Trophoblast cell (in vitro differentiated cells and primary cell): ENCODE measurements around the gene TMEFF2.

Experiments used
- DNase-seq, 2 donors: peaks; one replicate each; pipeline ENCODE4 v3.0.0-alpha.2; 2016
- H2AFZ ChIP-seq: 2 replicates; pipeline ENCODE4 v1.6.1; 2013; ENCODE audit warnings: low read length, moderate library complexity, mild to moderate bottlenecking; ENCODE audit not compliant: insufficient read depth, poor library complexity
- H2AK5ac ChIP-seq: 2 replicates; pipeline ENCODE4 v1.6.1; 2013; ENCODE audit warnings: mild to moderate bottlenecking, low read length
- H2BK120ac ChIP-seq: 2 replicates; pipeline ENCODE4 v1.6.1; 2013; ENCODE audit warnings: low read length, mild to moderate bottlenecking, moderate library complexity; ENCODE audit not compliant: insufficient read depth, poor library complexity
- H2BK12ac ChIP-seq: 2 replicates; pipeline ENCODE4 v1.6.1; 2013; ENCODE audit warnings: mild to moderate bottlenecking, low read length, moderate library complexity
- H2BK5ac ChIP-seq: 2 replicates; pipeline ENCODE4 v1.6.1; 2013; ENCODE audit warnings: low read length, low read depth, moderate library complexity, mild to moderate bottlenecking; ENCODE audit not compliant: poor library complexity
- H3K14ac ChIP-seq: 2 replicates; pipeline ENCODE4 v1.6.1; 2013; ENCODE audit warnings: mild to moderate bottlenecking, low read length
- H3K18ac ChIP-seq: 2 replicates; pipeline ENCODE4 v1.6.1; 2013; ENCODE audit warnings: mild to moderate bottlenecking, low read length
- H3K23ac ChIP-seq: 2 replicates; pipeline ENCODE4 v1.6.1; 2013; ENCODE audit warnings: low read length
- H3K27ac ChIP-seq: 2 replicates; pipeline ENCODE4 v1.5.1; 2013; ENCODE audit warnings: low read depth, mild to moderate bottlenecking, inconsistent platforms, low read length, moderate library complexity
- H3K27me3 ChIP-seq: 2 replicates; pipeline ENCODE4 v1.6.1; 2013; ENCODE audit warnings: inconsistent platforms, mild to moderate bottlenecking, low read length, moderate library complexity; ENCODE audit not compliant: insufficient read depth
- H3K36me3 ChIP-seq, 2 experiments: 1 replicate in 1 of 2; 2 replicates in 1 of 2; pipeline ENCODE4 v1.6.1; 2013; ENCODE audit warnings: low read length in 2 of 2, mild to moderate bottlenecking in 2 of 2, moderate library complexity in 1 of 2; ENCODE audit not compliant: insufficient read depth in 2 of 2, control insufficient read depth in 1 of 2
- H3K4ac ChIP-seq: 2 replicates; pipeline ENCODE4 v1.6.1; 2013; ENCODE audit warnings: low read depth, mild to moderate bottlenecking, low read length, moderate library complexity
- H3K4me1 ChIP-seq, 2 experiments: 1 replicate in 1 of 2; 2 replicates in 1 of 2; pipeline ENCODE4 v1.6.1; 2013; ENCODE audit warnings: low read length in 2 of 2, mild to moderate bottlenecking in 2 of 2, moderate library complexity in 1 of 2; ENCODE audit not compliant: insufficient read depth in 2 of 2, control insufficient read depth in 1 of 2
- H3K4me2 ChIP-seq: 2 replicates; pipeline ENCODE4 v1.6.1; 2013; ENCODE audit warnings: inconsistent platforms, mild to moderate bottlenecking, low read length, moderate library complexity
- H3K4me3 ChIP-seq: 2 replicates; pipeline ENCODE4 v1.5.1; 2013; ENCODE audit warnings: mild to moderate bottlenecking, low read depth, low read length, inconsistent platforms
- H3K79me1 ChIP-seq: one replicate; pipeline ENCODE4 v1.6.1; 2013; ENCODE audit warnings: low read length
- H3K79me2 ChIP-seq: 2 replicates; pipeline ENCODE4 v1.6.1; 2013; ENCODE audit warnings: low read length, mild to moderate bottlenecking; ENCODE audit not compliant: control insufficient read depth, insufficient read depth, poor library complexity
- H3K9ac ChIP-seq: 2 replicates; pipeline ENCODE4 v1.6.1; 2013; ENCODE audit warnings: mild to moderate bottlenecking, low read length
- H3K9me3 ChIP-seq: 2 replicates; pipeline ENCODE4 v1.6.1; 2013; ENCODE audit warnings: low read depth, mild to moderate bottlenecking, control low read depth, inconsistent platforms, low read length; ENCODE audit not compliant: insufficient read depth
- H4K12ac ChIP-seq: 2 replicates; pipeline ENCODE4 v1.6.1; 2013; ENCODE audit warnings: low read depth, mild to moderate bottlenecking, low read length, moderate library complexity
- H4K8ac ChIP-seq: 2 replicates; pipeline ENCODE4 v1.6.1; 2013; ENCODE audit warnings: low read depth, mild to moderate bottlenecking, low read length, moderate library complexity
- H4K91ac ChIP-seq: one replicate; pipeline ENCODE4 v1.6.1; 2013; ENCODE audit warnings: low read depth, mild to moderate bottlenecking, low read length, moderate library complexity
- WGBS: extraction: QIAGEN DNeasy Blood & Tissue Kit; methylation state at CpG from one replicate; pipeline ENCODE4 v1.1.7; 2013; ENCODE audit warnings: missing lambda C conversion rate; ENCODE audit not compliant: insufficient read length, insufficient coverage; ENCODE audit errors: extremely low coverage; 5-methylcytosine and 5-hydroxymethylcytosine counted together

The TMEFF2 gene

DNA sequence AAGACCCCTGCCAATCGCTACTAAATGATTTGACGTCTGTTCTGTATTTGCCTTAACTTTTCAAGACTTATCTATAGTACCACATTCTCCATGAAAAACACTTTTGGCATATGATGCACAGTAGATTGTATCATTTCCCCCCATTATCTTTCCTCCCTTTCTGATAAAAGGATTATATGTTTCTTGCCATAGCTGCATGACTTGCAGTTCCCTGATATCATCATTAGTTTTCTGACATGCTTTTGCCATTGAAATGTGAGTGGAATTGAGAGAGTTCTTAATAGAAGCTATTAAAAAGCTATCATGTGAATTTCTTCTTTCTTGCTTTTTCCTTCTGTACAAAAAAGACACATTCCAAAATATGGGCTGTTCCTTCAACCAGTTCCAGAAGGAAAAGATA lies 130.3 kb downstream of the TMEFF2 start:
- Histone ChIP-seq H2BK12ac (no peak overlapping the region), H3K9me3 (no peaks in the 10 kb centered on the region), H3K27me3 (no peaks in the 10 kb centered on the region), H2AFZ (no peak overlapping the region), H2BK120ac (no peak overlapping the region), H4K91ac (no peak overlapping the region), H4K8ac (no peak overlapping the region), H3K23ac (no peak overlapping the region), H3K36me3 (no peaks in the 10 kb centered on the region), H3K4me1 (no peaks in the 10 kb centered on the region), H3K4ac (no peak overlapping the region), H3K9ac (no peak overlapping the region), H3K79me1 (no peaks in the 10 kb centered on the region), H2AK5ac (no peak overlapping the region), H2BK5ac (no peak overlapping the region), H4K12ac (no peak overlapping the region), H3K4me2 (no peak overlapping the region), H3K4me3 (no peak overlapping the region), H3K27ac (no peak overlapping the region), H3K14ac (no peak overlapping the region), H3K18ac (no peak overlapping the region), H3K79me2 (no peaks in the 10 kb centered on the region)
- no peak for DNase-seq
- no CpG with 5 or more reads among the region's 2 CpGs for WGBS

DNA sequence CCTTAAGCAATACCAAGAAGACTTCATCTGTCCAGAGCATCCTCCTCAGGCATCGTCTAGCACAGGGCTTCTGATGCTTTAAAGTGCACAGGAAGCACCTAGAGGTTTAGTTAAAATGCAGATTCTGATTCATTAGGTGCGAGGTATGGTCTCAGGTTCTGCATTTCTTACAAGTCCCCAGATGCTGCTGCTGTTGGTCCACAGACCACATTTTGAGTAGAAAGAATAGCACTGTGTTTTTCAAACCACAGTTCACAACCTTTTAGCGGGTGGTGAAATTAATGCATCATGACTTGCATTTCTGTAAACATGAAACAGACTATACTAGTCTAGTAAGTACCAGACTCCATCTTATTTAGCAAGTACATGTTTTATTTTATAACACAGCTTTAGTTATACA lies 134.6 kb downstream of the TMEFF2 start:
- Histone ChIP-seq H3K18ac (no peak overlapping the region), H3K4me3 (no peak overlapping the region), H3K36me3 (no peaks in the 10 kb centered on the region), H4K12ac (no peak overlapping the region), H2BK5ac (no peak overlapping the region), H3K4ac (no peak overlapping the region), H3K27ac (no peak overlapping the region), H4K8ac (no peak overlapping the region), H3K14ac (no peak overlapping the region), H2AK5ac (no peak overlapping the region), H3K9me3 (no peaks in the 10 kb centered on the region), H3K79me2 (no peaks in the 10 kb centered on the region), H2BK12ac (no peak overlapping the region), H3K9ac (no peak overlapping the region), H3K23ac (no peak overlapping the region), H2AFZ (no peak overlapping the region), H3K79me1 (no peaks in the 10 kb centered on the region), H3K27me3 (no peaks in the 10 kb centered on the region), H3K4me1 (no peaks in the 10 kb centered on the region), H2BK120ac (no peak overlapping the region), H4K91ac (no peak overlapping the region), H3K4me2 (no peak overlapping the region)
- WGBS = no CpG with 5 or more reads among the region's 3 CpGs
- DNase-seq = no peak

GRCh38 chr2:192059266-192059665 lies 135.5 kb downstream of the TMEFF2 start:
- Histone ChIP-seq H2BK5ac (no peak overlapping the region), H3K27me3 (no peaks in the 10 kb centered on the region), H4K8ac (no peak overlapping the region), H3K4me1 (no peaks in the 10 kb centered on the region), H4K12ac (no peak overlapping the region), H3K27ac (no peak overlapping the region), H3K4me2 (no peak overlapping the region), H3K9me3 (no peaks in the 10 kb centered on the region), H2AK5ac (no peak overlapping the region), H3K79me2 (no peaks in the 10 kb centered on the region), H3K36me3 (no peaks in the 10 kb centered on the region), H3K79me1 (no peaks in the 10 kb centered on the region), H3K4me3 (no peak overlapping the region), H3K14ac (no peak overlapping the region), H2AFZ (no peak overlapping the region), H2BK12ac (no peak overlapping the region), H3K9ac (no peak overlapping the region), H3K23ac (no peak overlapping the region), H4K91ac (no peak overlapping the region), H2BK120ac (no peak overlapping the region), H3K4ac (no peak overlapping the region), H3K18ac (no peak overlapping the region)
- no peak for DNase-seq
- no CpG with 5 or more reads among the region's 2 CpGs for WGBS

GRCh38 chr2:192053921-192054320 lies 140.8 kb downstream of the TMEFF2 start:
- Histone ChIP-seq H3K4ac (no peak overlapping the region), H4K91ac (no peak overlapping the region), H3K9me3 (no peaks in the 10 kb centered on the region), H2BK12ac (no peak overlapping the region), H4K12ac (no peak overlapping the region), H3K79me2 (no peaks in the 10 kb centered on the region), H3K14ac (no peak overlapping the region), H2AK5ac (no peak overlapping the region), H2BK120ac (no peak overlapping the region), H3K27me3 (no peaks in the 10 kb centered on the region), H3K18ac (no peak overlapping the region), H3K9ac (peak overlapping the region; percentile 12), H3K36me3 (no peaks in the 10 kb centered on the region), H3K4me2 (no peak overlapping the region), H4K8ac (no peak overlapping the region), H2AFZ (no peak overlapping the region), H3K27ac (no peak overlapping the region), H2BK5ac (no peak overlapping the region), H3K4me1 (no peaks in the 10 kb centered on the region), H3K79me1 (no peaks in the 10 kb centered on the region), H3K23ac (no peak overlapping the region), H3K4me3 (no peak overlapping the region)
- WGBS = no CpG with 5 or more reads among the region's 1 CpG
- DNase-seq = no peak

DNA sequence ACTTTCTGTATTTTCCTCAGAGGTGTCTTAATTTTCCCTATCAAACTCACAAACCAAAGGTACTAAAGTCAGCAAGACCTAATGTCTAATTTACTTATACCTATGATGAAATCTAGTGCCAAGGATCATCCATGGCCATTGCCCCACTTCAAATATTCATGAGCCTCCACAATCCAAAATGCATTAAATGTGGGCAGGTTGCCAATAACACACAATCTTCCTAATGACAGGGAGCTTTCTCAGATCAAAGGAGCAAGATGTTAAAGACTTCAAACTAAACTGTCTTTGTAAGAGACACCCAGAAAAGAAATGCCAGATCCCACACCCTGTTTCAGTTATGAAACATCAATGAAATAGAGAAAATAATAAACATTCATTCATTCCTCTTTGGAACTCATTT lies 143.2 kb downstream of the TMEFF2 start:
- no peak overlapping the region for H4K12ac ChIP-seq
- no peaks in the 10 kb centered on the region for H3K4me1 ChIP-seq
- no peaks in the 10 kb centered on the region for H3K79me2 ChIP-seq
- no peak overlapping the region for H2BK5ac ChIP-seq
- H2AFZ ChIP-seq = no peak overlapping the region
- no peak overlapping the region for H2BK12ac ChIP-seq
- H3K4ac ChIP-seq = no peak overlapping the region
- DNase-seq = no peak
- H3K14ac ChIP-seq = no peak overlapping the region
- no peak overlapping the region for H3K9ac ChIP-seq
- no peak overlapping the region for H3K4me2 ChIP-seq
- no peaks in the 10 kb centered on the region for H3K36me3 ChIP-seq
- no peak overlapping the region for H3K27ac ChIP-seq
- H3K27me3 ChIP-seq = no peaks in the 10 kb centered on the region
- no peaks in the 10 kb centered on the region for H3K9me3 ChIP-seq
- no peak overlapping the region for H4K91ac ChIP-seq
- H2BK120ac ChIP-seq = no peak overlapping the region
- H3K23ac ChIP-seq = no peak overlapping the region
- no peak overlapping the region for H3K4me3 ChIP-seq
- no peak overlapping the region for H2AK5ac ChIP-seq
- no peak overlapping the region for H4K8ac ChIP-seq
- H3K18ac ChIP-seq = no peak overlapping the region
- H3K79me1 ChIP-seq = no peaks in the 10 kb centered on the region
